ENCODE results near the gene SNPH.

SNPH gene

GRCh38 chr20:1264727-1265126, 1.4 kb upstream of the SNPH start:
- no peak for DNase-seq (ENCODE audit: low spot score)

- DNase-seq (ENCODE audit: low spot score): no peak
These were observed 723 bp upstream of the SNPH start for GRCh38 chr20:1265226-1265915.

GRCh38 chr20:1265916-1266166, 253 bp upstream of the SNPH start:
- no peak for DNase-seq (ENCODE audit: low spot score)

- no peak for DNase-seq (ENCODE audit: low spot score)
These were observed 1.1 kb downstream of the SNPH start for GRCh38 chr20:1267161-1267560.

- no peak for DNase-seq (ENCODE audit: low spot score)
These were observed 1.8 kb downstream of the SNPH start for GRCh38 chr20:1267809-1268374.

- DNase-seq (ENCODE audit: low spot score): no peak
These were observed 3.1 kb downstream of the SNPH start for GRCh38 chr20:1269235-1269634.

- DNase-seq (ENCODE audit: low spot score): no peak
These were observed 3.8 kb downstream of the SNPH start for GRCh38 chr20:1269850-1270249.

- no peak for DNase-seq (ENCODE audit: low spot score)
These were observed 6.4 kb downstream of the SNPH start for GRCh38 chr20:1272368-1273100.

GRCh38 chr20:1273366-1273765, 7.3 kb downstream of the SNPH start:
- DNase-seq (ENCODE audit: low spot score): no peak

- DNase-seq (ENCODE audit: low spot score): no peak
These were observed 8.6 kb downstream of the SNPH start for GRCh38 chr20:1274485-1275311.

GRCh38 chr20:1275919-1276318, 9.8 kb downstream of the SNPH start:
- DNase-seq (ENCODE audit: low spot score): no peak

- DNase-seq (ENCODE audit: low spot score): no peak
These were observed 11.6 kb downstream of the SNPH start for GRCh38 chr20:1277529-1278322.

- no peak for DNase-seq (ENCODE audit: low spot score)
These were observed 12.9 kb downstream of the SNPH start for GRCh38 chr20:1278993-1279392.

- DNase-seq (ENCODE audit: low spot score): no peak
These were observed 14.4 kb downstream of the SNPH start for GRCh38 chr20:1280195-1281102.

GRCh38 chr20:1281279-1282057, 15.4 kb downstream of the SNPH start:
- no peak for DNase-seq (ENCODE audit: low spot score)

GRCh38 chr20:1282966-1283365, 16.9 kb downstream of the SNPH start:
- no peak for DNase-seq (ENCODE audit: low spot score)

GRCh38 chr20:1283522-1284510, 17.7 kb downstream of the SNPH start:
- DNase-seq (ENCODE audit: low spot score): no peak

GRCh38 chr20:1286267-1287024, 20.4 kb downstream of the SNPH start:
- DNase-seq (ENCODE audit: low spot score): no peak
